ENCODE measurements around the gene TACR3. TPM values are rescaled to one million over a fixed set of nuclear protein-coding genes. Genes with fewer than 3 reads are reported as not detected.

The TACR3 gene
- total RNA-seq, 1 experiment from 2014 or later: 2.7 TPM

GRCh38 chr4:103719105-103719829, 518 bp downstream of the TACR3 start (continued):
- TF ChIP-seq FOXP4 (CRISPR knock-in tag; IDR thresholded peaks at IDR 0.05) (peak; percentile 7; the same call in 1 of the 2 replicates), USF1 (CRISPR knock-in tag; IDR thresholded peaks at IDR 0.05) (no peak), ATF6 (CRISPR knock-in tag; IDR thresholded peaks at IDR 0.05) (no peak), RELA (CRISPR knock-in tag; IDR thresholded peaks at IDR 0.05; ENCODE audit: borderline replicate concordance) (no peak), TP53 (CRISPR knock-in tag; IDR thresholded peaks at IDR 0.05) (no peak), ATF1 (CRISPR knock-in tag; IDR thresholded peaks at IDR 0.05) (no peak), ZNF425 (CRISPR knock-in tag; conservative IDR thresholded peaks at IDR 0.05) (no peak), OVOL2 (CRISPR knock-in tag; IDR thresholded peaks at IDR 0.05; ENCODE audit: borderline replicate concordance) (no peak), CBFB (CRISPR knock-in tag; IDR thresholded peaks at IDR 0.05; ENCODE audit: low read depth) (no peak), ZNF416 (CRISPR knock-in tag; IDR thresholded peaks at IDR 0.05) (no peak), ELF4 (CRISPR knock-in tag; IDR thresholded peaks at IDR 0.05; ENCODE audit: low read depth) (no peak), TEAD1 (CRISPR knock-in tag; IDR thresholded peaks at IDR 0.05) (peak; percentile 47; the same call in 1 of the 2 replicates), JAZF1 (CRISPR knock-in tag; IDR thresholded peaks at IDR 0.05) (no peak), SMAD3 (CRISPR knock-in tag; IDR thresholded peaks at IDR 0.05; ENCODE audit: borderline replicate concordance) (no peak), RORB (CRISPR knock-in tag; IDR thresholded peaks at IDR 0.05) (no peak), NFYB (CRISPR knock-in tag; conservative IDR thresholded peaks at IDR 0.05; ENCODE audit: low read depth) (no peak), ATF2 (CRISPR knock-in tag; IDR thresholded peaks at IDR 0.05; ENCODE audit: borderline replicate concordance, low read depth) (no peak)
- TF ChIP-seq, protein P1, sequence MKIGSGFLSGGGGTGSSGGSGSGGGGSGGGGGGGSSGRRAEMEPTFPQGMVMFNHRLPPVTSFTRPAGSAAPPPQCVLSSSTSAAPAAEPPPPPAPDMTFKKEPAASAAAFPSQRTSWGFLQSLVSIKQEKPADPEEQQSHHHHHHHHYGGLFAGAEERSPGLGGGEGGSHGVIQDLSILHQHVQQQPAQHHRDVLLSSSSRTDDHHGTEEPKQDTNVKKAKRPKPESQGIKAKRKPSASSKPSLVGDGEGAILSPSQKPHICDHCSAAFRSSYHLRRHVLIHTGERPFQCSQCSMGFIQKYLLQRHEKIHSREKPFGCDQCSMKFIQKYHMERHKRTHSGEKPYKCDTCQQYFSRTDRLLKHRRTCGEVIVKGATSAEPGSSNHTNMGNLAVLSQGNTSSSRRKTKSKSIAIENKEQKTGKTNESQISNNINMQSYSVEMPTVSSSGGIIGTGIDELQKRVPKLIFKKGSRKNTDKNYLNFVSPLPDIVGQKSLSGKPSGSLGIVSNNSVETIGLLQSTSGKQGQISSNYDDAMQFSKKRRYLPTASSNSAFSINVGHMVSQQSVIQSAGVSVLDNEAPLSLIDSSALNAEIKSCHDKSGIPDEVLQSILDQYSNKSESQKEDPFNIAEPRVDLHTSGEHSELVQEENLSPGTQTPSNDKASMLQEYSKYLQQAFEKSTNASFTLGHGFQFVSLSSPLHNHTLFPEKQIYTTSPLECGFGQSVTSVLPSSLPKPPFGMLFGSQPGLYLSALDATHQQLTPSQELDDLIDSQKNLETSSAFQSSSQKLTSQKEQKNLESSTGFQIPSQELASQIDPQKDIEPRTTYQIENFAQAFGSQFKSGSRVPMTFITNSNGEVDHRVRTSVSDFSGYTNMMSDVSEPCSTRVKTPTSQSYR (CRISPR knock-in tag; IDR thresholded peaks at IDR 0.05): no peak
- TF ChIP-seq, protein P2, sequence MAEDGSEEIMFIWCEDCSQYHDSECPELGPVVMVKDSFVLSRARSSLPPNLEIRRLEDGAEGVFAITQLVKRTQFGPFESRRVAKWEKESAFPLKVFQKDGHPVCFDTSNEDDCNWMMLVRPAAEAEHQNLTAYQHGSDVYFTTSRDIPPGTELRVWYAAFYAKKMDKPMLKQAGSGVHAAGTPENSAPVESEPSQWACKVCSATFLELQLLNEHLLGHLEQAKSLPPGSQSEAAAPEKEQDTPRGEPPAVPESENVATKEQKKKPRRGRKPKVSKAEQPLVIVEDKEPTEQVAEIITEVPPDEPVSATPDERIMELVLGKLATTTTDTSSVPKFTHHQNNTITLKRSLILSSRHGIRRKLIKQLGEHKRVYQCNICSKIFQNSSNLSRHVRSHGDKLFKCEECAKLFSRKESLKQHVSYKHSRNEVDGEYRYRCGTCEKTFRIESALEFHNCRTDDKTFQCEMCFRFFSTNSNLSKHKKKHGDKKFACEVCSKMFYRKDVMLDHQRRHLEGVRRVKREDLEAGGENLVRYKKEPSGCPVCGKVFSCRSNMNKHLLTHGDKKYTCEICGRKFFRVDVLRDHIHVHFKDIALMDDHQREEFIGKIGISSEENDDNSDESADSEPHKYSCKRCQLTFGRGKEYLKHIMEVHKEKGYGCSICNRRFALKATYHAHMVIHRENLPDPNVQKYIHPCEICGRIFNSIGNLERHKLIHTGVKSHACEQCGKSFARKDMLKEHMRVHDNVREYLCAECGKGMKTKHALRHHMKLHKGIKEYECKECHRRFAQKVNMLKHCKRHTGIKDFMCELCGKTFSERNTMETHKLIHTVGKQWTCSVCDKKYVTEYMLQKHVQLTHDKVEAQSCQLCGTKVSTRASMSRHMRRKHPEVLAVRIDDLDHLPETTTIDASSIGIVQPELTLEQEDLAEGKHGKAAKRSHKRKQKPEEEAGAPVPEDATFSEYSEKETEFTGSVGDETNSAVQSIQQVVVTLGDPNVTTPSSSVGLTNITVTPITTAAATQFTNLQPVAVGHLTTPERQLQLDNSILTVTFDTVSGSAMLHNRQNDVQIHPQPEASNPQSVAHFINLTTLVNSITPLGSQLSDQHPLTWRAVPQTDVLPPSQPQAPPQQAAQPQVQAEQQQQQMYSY (CRISPR knock-in tag; IDR thresholded peaks at IDR 0.05): no peak
- TF ChIP-seq, protein P3, sequence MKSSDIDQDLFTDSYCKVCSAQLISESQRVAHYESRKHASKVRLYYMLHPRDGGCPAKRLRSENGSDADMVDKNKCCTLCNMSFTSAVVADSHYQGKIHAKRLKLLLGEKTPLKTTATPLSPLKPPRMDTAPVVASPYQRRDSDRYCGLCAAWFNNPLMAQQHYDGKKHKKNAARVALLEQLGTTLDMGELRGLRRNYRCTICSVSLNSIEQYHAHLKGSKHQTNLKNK (CRISPR knock-in tag; IDR thresholded peaks at IDR 0.05): no peak
- TF ChIP-seq, protein P4, sequence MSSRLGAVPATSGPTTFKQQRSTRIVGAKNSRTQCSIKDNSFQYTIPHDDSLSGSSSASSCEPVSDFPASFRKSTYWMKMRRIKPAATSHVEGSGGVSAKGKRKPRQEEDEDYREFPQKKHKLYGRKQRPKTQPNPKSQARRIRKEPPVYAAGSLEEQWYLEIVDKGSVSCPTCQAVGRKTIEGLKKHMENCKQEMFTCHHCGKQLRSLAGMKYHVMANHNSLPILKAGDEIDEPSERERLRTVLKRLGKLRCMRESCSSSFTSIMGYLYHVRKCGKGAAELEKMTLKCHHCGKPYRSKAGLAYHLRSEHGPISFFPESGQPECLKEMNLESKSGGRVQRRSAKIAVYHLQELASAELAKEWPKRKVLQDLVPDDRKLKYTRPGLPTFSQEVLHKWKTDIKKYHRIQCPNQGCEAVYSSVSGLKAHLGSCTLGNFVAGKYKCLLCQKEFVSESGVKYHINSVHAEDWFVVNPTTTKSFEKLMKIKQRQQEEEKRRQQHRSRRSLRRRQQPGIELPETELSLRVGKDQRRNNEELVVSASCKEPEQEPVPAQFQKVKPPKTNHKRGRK (CRISPR knock-in tag; IDR thresholded peaks at IDR 0.05; ENCODE audit: borderline replicate concordance): no peak

Measured in WTC11 (cell line).